B cell (primary cell): ENCODE results near the gene KANSL1L. TPM values are rescaled to one million over a fixed set of nuclear protein-coding genes. Genes with fewer than 3 reads are reported as not detected.

ENCODE experiments used
- ATAC-seq: fragments of 200-7000 bp; cut with Tn5 transposase; one replicate; pipeline ENCODE4 v1.10.0; 2021; ENCODE audit warnings: low read depth, mild to moderate bottlenecking, moderate number of reproducible peaks, moderate library complexity
- CTCF ChIA-PET: fragments of 350-600 bp; sonication (Branson Sonifier 250); formaldehyde crosslinking; loops from one replicate; lab custom pipeline; 2021; ENCODE audit warnings: antibody characterized with exemption, inconsistent platforms; lab: Charles Lee
- POLR2A ChIA-PET: fragments of 350-600 bp; sonication (Branson Sonifier 250); formaldehyde crosslinking; loops from one replicate; lab custom pipeline; 2021; ENCODE audit warnings: antibody characterized with exemption; lab: Charles Lee
- DNase-seq: peaks from one replicate; pipeline ENCODE4 v3.0.0; 2013
- H2AFZ ChIP-seq: 2 replicates; pipeline ENCODE4 v1.6.1; 2012; ENCODE audit warnings: mild to moderate bottlenecking, low read depth, low read length; ENCODE audit not compliant: insufficient read depth, poor library complexity, severe bottlenecking
- H3K27ac ChIP-seq, 2 donors: 1 replicate in 1 of 2; 2 replicates in 1 of 2; pipeline ENCODE4 v1.5.1; 2012 to 2013; ENCODE audit warnings: low read length in 2 of 2, mild to moderate bottlenecking in 2 of 2, moderate library complexity in 1 of 2
- H3K27me3 ChIP-seq, 4 experiments: fragments of 200-600 bp in 1 of 4; sonication (generic) in 1 of 4; replicated peaks in 1 of 4; 1 replicate in 2 of 4; 2 replicates in 2 of 4; pipeline versions ENCODE4 v1.6.1 to v1.7.0; 2013 to 2016; ENCODE audit warnings: low read length in 3 of 4, mild to moderate bottlenecking in 2 of 4, mixed read lengths in 1 of 4, moderate library complexity in 1 of 4; ENCODE audit not compliant: insufficient read depth in 4 of 4, control insufficient read depth in 3 of 4; ENCODE audit errors: control extremely low read depth in 1 of 4
- H3K36me3 ChIP-seq, 2 experiments: replicated peaks in 1 of 2; 1 replicate in 1 of 2; 2 replicates in 1 of 2; pipeline versions ENCODE4 v1.6.1 to v1.7.1; 2013; ENCODE audit warnings: low read length in 1 of 2; ENCODE audit not compliant: insufficient read depth in 2 of 2, control insufficient read depth in 1 of 2; ENCODE audit errors: control extremely low read depth in 1 of 2, extremely low read depth in 1 of 2
- H3K4me1 ChIP-seq, 2 donors: fragments of 200-600 bp in 1 of 2; sonication (generic) in 1 of 2; 1 replicate in 1 of 2; 2 replicates in 1 of 2; pipeline versions ENCODE4 v1.5.1 to v1.6.1; 2013 to 2017; ENCODE audit warnings: low read length in 2 of 2; ENCODE audit not compliant: control insufficient read depth in 2 of 2, insufficient read depth in 2 of 2
- H3K4me2 ChIP-seq: replicated peaks from 2 replicates; pipeline ENCODE3; 2012; ENCODE audit warnings: mild to moderate bottlenecking, low read depth, low read length; ENCODE audit not compliant: poor library complexity, severe bottlenecking
- H3K4me3 ChIP-seq, 5 experiments: fragments of 200-600 bp in 1 of 5; sonication (generic) in 1 of 5; 1 replicate in 3 of 5; 2 replicates in 2 of 5; pipeline versions ENCODE4 v1.5.1 to v1.7.0; 2011 to 2016; ENCODE audit warnings: low read length in 4 of 5, mild to moderate bottlenecking in 4 of 5, low read depth in 2 of 5, control low read depth in 1 of 5, moderate library complexity in 1 of 5; ENCODE audit not compliant: insufficient read depth in 1 of 5; ENCODE audit errors: control extremely low read depth in 1 of 5, extremely low read depth in 1 of 5
- H3K79me2 ChIP-seq: fragments of 200-600 bp; sonication (generic); one replicate; pipeline ENCODE4 v1.6.0; 2016; ENCODE audit warnings: low read length; ENCODE audit not compliant: control insufficient read depth, insufficient read depth
- H3K9ac ChIP-seq: fragments of 200-600 bp; sonication (generic); 2 replicates; pipeline ENCODE4 v1.6.1; 2017; ENCODE audit warnings: mild to moderate bottlenecking, low read length, moderate library complexity
- H3K9me3 ChIP-seq, 3 donors: one replicate each; pipeline versions ENCODE4 v1.6.1 to v1.7.1; 2013; ENCODE audit warnings: low read length in 2 of 3; ENCODE audit not compliant: control insufficient read depth in 2 of 3, insufficient read depth in 1 of 3; ENCODE audit errors: control extremely low read depth in 1 of 3
- H4K20me1 ChIP-seq: 2 replicates; pipeline ENCODE4 v1.6.0; 2012; ENCODE audit warnings: mild to moderate bottlenecking, low read length; ENCODE audit not compliant: insufficient read depth, control insufficient read depth, poor library complexity, severe bottlenecking
- H3K27ac Mint-ChIP-seq: one replicate; pipeline ENCODE4 v1.8.0; 2021; ENCODE audit warnings: mixed read lengths
- H3K27me3 Mint-ChIP-seq: one replicate; pipeline ENCODE4 v1.8.0; 2021; ENCODE audit warnings: mixed read lengths
- H3K4me1 Mint-ChIP-seq: one replicate; pipeline ENCODE4 v1.8.0; 2021; ENCODE audit warnings: mixed read lengths
- H3K4me3 Mint-ChIP-seq: one replicate; pipeline ENCODE4 v1.8.0; 2021; ENCODE audit warnings: mixed read lengths
- H3K9me3 Mint-ChIP-seq: one replicate; pipeline ENCODE4 v1.8.0; 2022; ENCODE audit warnings: mixed read lengths; ENCODE audit not compliant: insufficient read depth
- CTCF ChIP-seq: fragments of 200-600 bp; IDR thresholded peaks from one replicate; pipeline ENCODE4 v1.8.0; 2022; ENCODE audit warnings: antibody characterized with exemption, mild to moderate bottlenecking
- EZH2 ChIP-seq: IDR thresholded peaks from 2 replicates; pipeline ENCODE4 v1.6.1; 2012; ENCODE audit warnings: borderline replicate concordance, low read depth, mild to moderate bottlenecking, moderate library complexity, low read length; ENCODE audit not compliant: insufficient read depth, poor library complexity, severe bottlenecking
- WGBS: methylation state at CpG from one replicate; pipeline ENCODE4 v1.1.5; 2013; ENCODE audit warnings: missing lambda C conversion rate; ENCODE audit not compliant: insufficient coverage; 5-methylcytosine and 5-hydroxymethylcytosine counted together
- intact Hi-C: fragments of 100-400 bp; cut with micrococcal nuclease; formaldehyde crosslinking; loops from one replicate; pipeline ENCODE4 v1.10.0; 2022
- polyA plus RNA-seq: library from polyadenylated mRNA; depleted of rRNA; stranded (reverse); fragments of >200 nt; gene quantifications from 2 replicates; pipeline ENCODE4 v1.2.3, GENCODE V29; 2012
- total RNA-seq, 2 donors: library from RNA; stranded (reverse); fragments of 120-200 nt in 1 of 2; gene quantifications; 1 replicate in 1 of 2; 2 replicates in 1 of 2; pipeline versions ENCODE4 v1.2.3 to v1.2.4, GENCODE V29; 2013 to 2022

KANSL1L gene
- total and polyA plus RNA-seq, 2 donors (not counting 1 experiment from before 2014, with no cell fraction given), result 7.3 to 21.1 TPM

GRCh38 chr2:210112871-210113270 lies 58.3 kb downstream of the KANSL1L start:
- Histone ChIP-seq H4K20me1 (no peaks in the 10 kb centered on the region), H3K9me3 (peaks cover 10 to 21% (median 10%) of the 10 kb centered on the region in 3 donors), H3K9ac (no peak overlapping the region), H3K4me3 (no peak overlapping the region), H3K4me1 (no peaks in the 10 kb centered on the region), H3K36me3 (peaks cover 0 to 1% of the 10 kb centered on the region in 2 experiments), H2AFZ (no peak overlapping the region), H3K79me2 (peaks cover 28% of the 10 kb centered on the region), H3K4me2 (no peak overlapping the region), H3K27me3 (no peaks in the 10 kb centered on the region), H3K27ac (no peak overlapping the region)
- peaks cover 12% of the 10 kb centered on the region for H3K9me3 Mint-ChIP-seq
- peaks cover 2% of the 10 kb centered on the region for H3K4me1 Mint-ChIP-seq
- POLR2A ChIA-PET, result no interaction called here
- TF ChIP-seq EZH2 (no peak), CTCF (no peak)
- CTCF ChIA-PET, result no interaction called here
- no peak overlapping the region for H3K27ac Mint-ChIP-seq
- no peak overlapping the region for H3K4me3 Mint-ChIP-seq
- no peaks in the 10 kb centered on the region for H3K27me3 Mint-ChIP-seq
- no peak for DNase-seq
- intact Hi-C loops, result no loop called here
- ATAC-seq, result no peak

GRCh38 chr2:210099940-210100339 lies 71.3 kb downstream of the KANSL1L start:
- TF ChIP-seq EZH2 (no peak), CTCF (no peak)
- intact Hi-C loops, result no loop called here
- Histone ChIP-seq H2AFZ (no peak overlapping the region), H3K27ac (no peak overlapping the region), H3K36me3 (peaks cover 0 to 1% of the 10 kb centered on the region in 2 experiments), H3K27me3 (no peaks in the 10 kb centered on the region), H3K4me3 (no peak overlapping the region), H3K4me1 (no peaks in the 10 kb centered on the region), H3K79me2 (no peaks in the 10 kb centered on the region), H3K4me2 (no peak overlapping the region), H3K9me3 (no peaks in the 10 kb centered on the region), H3K9ac (no peak overlapping the region), H4K20me1 (no peaks in the 10 kb centered on the region)
- WGBS, result 94% methylated on average over 4 of the region's 6 CpGs
- Mint-ChIP-seq H3K27me3 (no peaks in the 10 kb centered on the region), H3K27ac (no peak overlapping the region), H3K9me3 (no peaks in the 10 kb centered on the region), H3K4me3 (no peak overlapping the region), H3K4me1 (no peaks in the 10 kb centered on the region)
- no peak for ATAC-seq
- no peak for DNase-seq
- ChIA-PET CTCF (no interaction called here), POLR2A (no interaction called here)
